Keratinocyte (primary cell): ENCODE results near the gene RB1. TPM values are rescaled to one million over a fixed set of nuclear protein-coding genes. Genes with fewer than 3 reads are reported as not detected.

Source experiments
- DNase-seq: peaks from one replicate; pipeline ENCODE4 v3.0.0-alpha.2; 2011; ENCODE audit warnings: low read depth, missing footprints, low spot score
- FAIRE-seq: peaks from 2 replicates; lab custom pipeline; 2011; peaks lifted over from hg19 to GRCh38; lab: Jason Lieb, UNC
- H2AFZ ChIP-seq: 2 replicates; pipeline ENCODE4 v1.6.0; 2012; ENCODE audit warnings: low read length, control low read depth, inconsistent platforms; ENCODE audit not compliant: control insufficient read depth
- H3K27ac ChIP-seq: 2 replicates; pipeline ENCODE4 v1.5.1; 2011; ENCODE audit warnings: low read length; ENCODE audit not compliant: control insufficient read depth, insufficient read depth
- H3K27me3 ChIP-seq: 3 replicates; pipeline ENCODE4 v1.6.0; 2011; ENCODE audit warnings: low read length; ENCODE audit not compliant: control insufficient read depth, insufficient read depth; ENCODE audit errors: extremely low read depth
- H3K36me3 ChIP-seq, 2 experiments: 2 replicates in 1 of 2; 3 replicates in 1 of 2; pipeline ENCODE4 v1.5.1; 2011; ENCODE audit warnings: low read length in 2 of 2, mild to moderate bottlenecking in 1 of 2; ENCODE audit not compliant: control insufficient read depth in 2 of 2, insufficient read depth in 2 of 2; ENCODE audit errors: extremely low read depth in 1 of 2
- H3K4me1 ChIP-seq: 3 replicates; pipeline ENCODE4 v1.5.1; 2011; ENCODE audit warnings: low read length; ENCODE audit not compliant: control insufficient read depth, insufficient read depth; ENCODE audit errors: extremely low read depth
- H3K4me2 ChIP-seq: 3 replicates; pipeline ENCODE4 v1.6.0; 2011; ENCODE audit warnings: low read depth, low read length; ENCODE audit not compliant: control insufficient read depth, insufficient read depth; ENCODE audit errors: extremely low read depth
- H3K4me3 ChIP-seq, 3 experiments: fragments of 200-600 bp in 1 of 3; sonication (generic) in 1 of 3; 2 replicates in 2 of 3; 3 replicates in 1 of 3; pipeline ENCODE4 v1.5.1; 2011 to 2016; ENCODE audit warnings: low read length in 3 of 3, mild to moderate bottlenecking in 3 of 3, control low read depth in 2 of 3, inconsistent platforms in 1 of 3, low read depth in 1 of 3, mixed read lengths in 1 of 3, mixed run types in 1 of 3, moderate library complexity in 1 of 3; ENCODE audit not compliant: control insufficient read depth in 2 of 3, insufficient read depth in 2 of 3; ENCODE audit errors: extremely low read depth in 1 of 3
- H3K79me2 ChIP-seq: 2 replicates; pipeline ENCODE4 v1.6.0; 2012; ENCODE audit warnings: low read length; ENCODE audit not compliant: control insufficient read depth, insufficient read depth
- H3K9ac ChIP-seq: 3 replicates; pipeline ENCODE4 v1.6.0; 2011; ENCODE audit warnings: low read length; ENCODE audit not compliant: control insufficient read depth, insufficient read depth; ENCODE audit errors: extremely low read depth
- H3K9me1 ChIP-seq: 3 replicates; pipeline ENCODE4 v1.6.0; 2011; ENCODE audit warnings: low read length; ENCODE audit not compliant: control insufficient read depth, insufficient read depth; ENCODE audit errors: extremely low read depth
- H3K9me3 ChIP-seq: 2 replicates; pipeline ENCODE4 v1.5.1; 2012; ENCODE audit warnings: low read depth, low read length; ENCODE audit not compliant: control insufficient read depth
- H4K20me1 ChIP-seq: 3 replicates; pipeline ENCODE4 v1.6.0; 2011; ENCODE audit warnings: low read length; ENCODE audit not compliant: control insufficient read depth, insufficient read depth; ENCODE audit errors: extremely low read depth
- EZH2 ChIP-seq: IDR thresholded peaks from one replicate; pipeline ENCODE4 v1.6.1; 2012; ENCODE audit warnings: inconsistent platforms, mild to moderate bottlenecking, low read length, moderate library complexity
- dilution Hi-C: fragments of 300-500 bp; cut with MboI; formaldehyde crosslinking; loops from one replicate; pipeline ENCODE4 v1.7.0; 2020; ENCODE audit warnings: low sequenced_read_pairs; ENCODE audit not compliant: extremely low pct_ligation_motif_present
- polyA plus RNA-seq, 5 experiments: library from polyadenylated mRNA; depleted of rRNA in 3 of 5; stranded (reverse) in 3 of 5; stranded (forward) in 1 of 5; unstranded in 1 of 5; fragments of >200 nt; gene quantifications; 1 replicate in 1 of 5; 2 replicates in 3 of 5; 3 replicates in 1 of 5; pipeline versions ENCODE4 v1.2.1 to v1.2.3, GENCODE V29; 2011 to 2012; ENCODE audit warnings: missing spikeins in 2 of 5, low read depth in 1 of 5, low replicate concordance in 1 of 5
- TF ChIP-seq, protein P1 (sequence below), 3 experiments: IDR thresholded peaks in 1 of 3; conservative IDR thresholded peaks in 1 of 3; optimal IDR thresholded peaks in 1 of 3; 2 replicates in 2 of 3; 3 replicates in 1 of 3; pipeline versions ENCODE3 to v1.5.1; 2011; ENCODE audit warnings: low read length in 3 of 3, mild to moderate bottlenecking in 3 of 3, moderate library complexity in 2 of 3, control low read depth in 1 of 3, inconsistent platforms in 1 of 3; ENCODE audit not compliant: insufficient read depth in 2 of 3; ENCODE audit errors: extremely low read depth in 1 of 3

RB1 gene
- polyA plus RNA-seq, 1 donor (not counting 4 experiments of a cell fraction or from before 2014, with no cell fraction given) = 22.4 TPM

DNA sequence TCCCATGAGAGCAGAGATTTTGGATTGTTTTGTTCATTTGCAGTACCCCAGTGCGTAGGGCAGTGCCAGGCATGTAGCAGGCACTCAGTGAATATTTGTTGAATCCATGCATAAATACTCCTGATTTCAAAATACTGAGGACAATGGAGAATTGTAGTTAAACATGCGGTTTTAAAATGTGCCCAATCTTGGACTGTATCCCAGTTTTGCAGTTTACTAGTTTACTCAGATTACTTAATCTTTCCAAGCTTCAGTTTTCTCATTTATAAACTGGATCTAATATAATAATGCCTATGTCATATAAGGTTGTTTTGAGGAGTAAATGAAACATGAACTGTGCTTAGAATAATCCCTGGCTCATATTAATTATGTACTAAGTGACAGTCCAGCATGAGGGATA, 190.3 kb downstream of the RB1 start:
- no peak for TF ChIP-seq EZH2
- TF ChIP-seq, protein P1, sequence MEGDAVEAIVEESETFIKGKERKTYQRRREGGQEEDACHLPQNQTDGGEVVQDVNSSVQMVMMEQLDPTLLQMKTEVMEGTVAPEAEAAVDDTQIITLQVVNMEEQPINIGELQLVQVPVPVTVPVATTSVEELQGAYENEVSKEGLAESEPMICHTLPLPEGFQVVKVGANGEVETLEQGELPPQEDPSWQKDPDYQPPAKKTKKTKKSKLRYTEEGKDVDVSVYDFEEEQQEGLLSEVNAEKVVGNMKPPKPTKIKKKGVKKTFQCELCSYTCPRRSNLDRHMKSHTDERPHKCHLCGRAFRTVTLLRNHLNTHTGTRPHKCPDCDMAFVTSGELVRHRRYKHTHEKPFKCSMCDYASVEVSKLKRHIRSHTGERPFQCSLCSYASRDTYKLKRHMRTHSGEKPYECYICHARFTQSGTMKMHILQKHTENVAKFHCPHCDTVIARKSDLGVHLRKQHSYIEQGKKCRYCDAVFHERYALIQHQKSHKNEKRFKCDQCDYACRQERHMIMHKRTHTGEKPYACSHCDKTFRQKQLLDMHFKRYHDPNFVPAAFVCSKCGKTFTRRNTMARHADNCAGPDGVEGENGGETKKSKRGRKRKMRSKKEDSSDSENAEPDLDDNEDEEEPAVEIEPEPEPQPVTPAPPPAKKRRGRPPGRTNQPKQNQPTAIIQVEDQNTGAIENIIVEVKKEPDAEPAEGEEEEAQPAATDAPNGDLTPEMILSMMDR (optimal IDR thresholded peaks at IDR 0.05 in 1 of 3, IDR thresholded peaks at IDR 0.05 in 1 of 3, conservative IDR thresholded peaks at IDR 0.05 in 1 of 3; ENCODE audit: extremely low read depth in 1 of 3, insufficient read depth in 2 of 3, low read length in 3 of 3) = no peak
- no peaks in the 10 kb centered on the region for H3K9me3 ChIP-seq
- H3K9ac ChIP-seq = no peak overlapping the region
- dilution Hi-C loops = no loop called here
- no peaks in the 10 kb centered on the region for H4K20me1 ChIP-seq
- DNase-seq = no peak
- no peaks in the 10 kb centered on the region for H3K9me1 ChIP-seq
- H3K4me2 ChIP-seq = no peak overlapping the region
- no peaks in the 10 kb centered on the region for H3K79me2 ChIP-seq
- H3K4me3 ChIP-seq = no peak overlapping the region
- H3K27ac ChIP-seq = no peak overlapping the region
- no peaks in the 10 kb centered on the region for H3K4me1 ChIP-seq
- FAIRE-seq = no peak
- no peaks in the 10 kb centered on the region for H3K27me3 ChIP-seq
- no peaks in the 10 kb centered on the region for H3K36me3 ChIP-seq
- H2AFZ ChIP-seq = no peak overlapping the region

DNA sequence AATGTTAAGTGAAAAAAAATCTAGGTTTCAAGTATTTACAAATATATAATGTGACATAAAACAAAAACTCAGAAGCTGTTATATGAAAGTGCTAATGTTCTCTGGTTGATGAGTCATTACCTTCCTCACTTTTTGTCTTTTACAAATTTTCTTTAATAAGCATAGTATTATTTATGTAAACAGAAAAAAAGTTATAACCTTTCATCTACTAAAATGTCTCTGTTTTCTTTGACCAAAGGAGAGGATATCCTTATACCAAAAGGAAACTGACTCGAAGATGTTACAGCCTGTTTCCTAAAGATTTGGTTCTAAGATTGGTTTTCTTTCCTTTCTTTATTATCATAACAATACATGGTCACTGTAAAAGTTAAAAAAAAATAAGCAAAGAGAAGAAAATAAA, 191.3 kb downstream of the RB1 start:
- dilution Hi-C loops = no loop called here
- H3K27ac ChIP-seq = no peak overlapping the region
- no peaks in the 10 kb centered on the region for H3K27me3 ChIP-seq
- no peak for TF ChIP-seq EZH2
- TF ChIP-seq, protein P1 (optimal IDR thresholded peaks at IDR 0.05 in 1 of 3, IDR thresholded peaks at IDR 0.05 in 1 of 3, conservative IDR thresholded peaks at IDR 0.05 in 1 of 3; ENCODE audit: extremely low read depth in 1 of 3, insufficient read depth in 2 of 3, low read length in 3 of 3) = no peak
- H2AFZ ChIP-seq = no peak overlapping the region
- H3K79me2 ChIP-seq = no peaks in the 10 kb centered on the region
- H3K9ac ChIP-seq = no peak overlapping the region
- no peak overlapping the region for H3K4me2 ChIP-seq
- no peak for DNase-seq
- no peak for FAIRE-seq
- H4K20me1 ChIP-seq = no peaks in the 10 kb centered on the region
- no peaks in the 10 kb centered on the region for H3K9me3 ChIP-seq
- no peaks in the 10 kb centered on the region for H3K9me1 ChIP-seq
- H3K4me3 ChIP-seq = no peak overlapping the region
- H3K36me3 ChIP-seq = no peaks in the 10 kb centered on the region
- no peaks in the 10 kb centered on the region for H3K4me1 ChIP-seq
